Activated CD4-positive, alpha-beta T cell treated with anti-CD3 and anti-CD28 coated beads, Interleukin-2, amount 50 U/mL, for 24 hours (primary cell): ENCODE results near the gene ANKRD17.

ENCODE experiments used
- DNase-seq, 2 donors: peaks; one replicate each; pipeline ENCODE4 v3.0.0-alpha.2; 2020; ENCODE audit warnings: low read depth in 1 of 2, low spot score in 1 of 2

ANKRD17 gene

DNA sequence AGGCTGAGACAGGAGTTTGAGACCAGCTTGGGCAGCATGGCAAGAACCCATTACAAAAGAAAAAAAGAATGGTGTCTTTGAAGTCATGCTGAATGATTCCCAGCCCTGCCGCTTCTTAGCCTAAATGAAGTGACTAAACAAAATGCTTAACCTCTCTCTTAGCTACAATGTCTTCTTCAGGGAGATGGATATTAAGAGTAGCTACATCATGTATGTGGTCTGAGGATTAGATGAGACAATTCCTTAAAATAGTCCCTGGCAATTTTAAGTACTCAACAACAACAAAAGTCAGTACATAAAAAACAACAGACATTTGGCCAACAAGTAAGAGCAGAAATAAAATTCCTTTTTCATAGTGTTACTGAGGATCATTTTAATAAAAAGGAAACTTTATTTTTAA is 124.8 kb downstream of the ANKRD17 start:
- DNase-seq: no peak

- no peak for DNase-seq
These were observed 127.3 kb downstream of the ANKRD17 start for GRCh38 chr4:73131281-73131680.

GRCh38 chr4:73129319-73129718 is 129.3 kb downstream of the ANKRD17 start:
- DNase-seq: no peak

GRCh38 chr4:73127839-73128453 is 130.7 kb downstream of the ANKRD17 start:
- DNase-seq: no peak

DNA sequence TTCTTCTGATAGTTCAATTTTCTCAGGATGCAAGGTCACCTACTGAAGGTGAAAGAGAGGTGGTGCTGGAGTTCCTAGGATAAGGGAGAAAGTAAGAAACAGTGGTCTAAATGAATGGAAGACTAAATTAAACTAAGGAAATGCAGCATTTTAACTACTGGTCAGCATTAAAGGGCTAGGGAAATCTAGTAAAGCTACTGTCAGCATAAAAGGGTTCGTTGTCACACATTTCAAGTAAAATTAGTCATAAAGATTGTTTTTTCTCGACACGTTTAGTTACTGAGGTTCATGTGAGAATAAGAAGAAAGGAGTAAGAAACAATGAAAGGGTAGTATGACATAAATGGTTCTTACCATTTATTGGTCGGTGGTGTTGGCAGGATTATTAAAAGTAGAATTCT is 149.1 kb downstream of the ANKRD17 start:
- DNase-seq: no peak

DNA sequence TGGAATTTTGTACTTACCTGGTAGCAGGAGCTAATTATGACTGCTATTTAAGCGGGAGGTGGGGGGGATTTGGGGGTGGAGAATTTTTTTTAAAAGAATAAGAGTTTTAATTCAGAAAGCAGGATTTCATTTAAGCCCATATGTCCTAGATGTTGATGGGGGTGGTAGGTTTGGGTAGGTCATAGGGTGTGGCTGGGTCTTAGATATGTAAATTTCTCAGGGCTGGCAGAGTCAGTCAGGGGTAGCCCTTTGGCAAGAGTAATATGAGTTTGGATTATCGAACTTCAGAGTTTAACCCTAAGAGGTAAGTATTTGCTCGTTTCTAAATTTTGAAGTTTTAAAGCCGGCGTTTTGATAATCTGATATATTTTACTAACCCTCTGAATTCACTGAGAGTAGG is 153.9 kb downstream of the ANKRD17 start:
- DNase-seq: no peak

- no peak for DNase-seq
These were observed 154.6 kb downstream of the ANKRD17 start for GRCh38 chr4:73103799-73104503.

- no peak for DNase-seq
These were observed 159.5 kb downstream of the ANKRD17 start for GRCh38 chr4:73099143-73099542.

GRCh38 chr4:73098713-73099112 is 159.9 kb downstream of the ANKRD17 start:
- DNase-seq: no peak

GRCh38 chr4:73098016-73098415 is 160.6 kb downstream of the ANKRD17 start:
- no peak for DNase-seq

DNA sequence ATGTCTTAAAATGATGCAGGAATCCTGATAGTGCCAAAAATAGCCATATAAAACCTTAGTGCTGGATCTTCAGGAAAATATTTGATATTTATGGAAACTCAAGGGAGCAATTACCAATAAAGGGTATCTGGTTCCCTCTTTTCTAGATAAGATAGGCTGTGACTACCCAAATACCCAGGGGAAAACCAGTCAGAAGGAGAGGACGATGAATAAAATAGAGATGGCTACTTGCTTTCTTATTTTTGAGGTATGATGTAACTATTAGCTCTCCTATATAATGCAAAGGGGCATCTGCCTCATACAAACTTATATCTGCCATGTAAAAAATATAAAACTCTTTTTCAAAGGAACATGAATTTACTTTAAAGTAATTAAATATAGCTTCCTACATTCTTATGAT is 165.7 kb downstream of the ANKRD17 start:
- DNase-seq: no peak

DNA sequence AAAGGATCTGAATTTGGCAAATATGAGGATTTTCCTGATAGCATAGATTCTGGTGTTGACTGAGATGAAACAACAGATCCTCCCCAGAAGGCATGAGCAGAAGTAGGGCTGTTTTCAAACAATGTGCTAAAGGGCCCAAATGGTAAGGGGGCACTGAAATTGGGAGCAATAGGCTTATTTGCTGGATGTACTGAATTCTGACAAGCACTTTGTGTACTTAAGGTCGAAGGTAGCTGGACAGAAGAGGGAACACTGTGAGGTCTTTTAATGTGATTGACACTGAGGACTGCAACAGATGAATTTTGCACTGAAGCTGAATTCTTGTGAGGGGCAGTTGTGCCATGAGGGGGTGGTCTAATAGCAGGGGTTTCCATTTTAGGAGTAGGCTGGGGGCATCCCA is 167.9 kb downstream of the ANKRD17 start:
- DNase-seq: no peak

DNA sequence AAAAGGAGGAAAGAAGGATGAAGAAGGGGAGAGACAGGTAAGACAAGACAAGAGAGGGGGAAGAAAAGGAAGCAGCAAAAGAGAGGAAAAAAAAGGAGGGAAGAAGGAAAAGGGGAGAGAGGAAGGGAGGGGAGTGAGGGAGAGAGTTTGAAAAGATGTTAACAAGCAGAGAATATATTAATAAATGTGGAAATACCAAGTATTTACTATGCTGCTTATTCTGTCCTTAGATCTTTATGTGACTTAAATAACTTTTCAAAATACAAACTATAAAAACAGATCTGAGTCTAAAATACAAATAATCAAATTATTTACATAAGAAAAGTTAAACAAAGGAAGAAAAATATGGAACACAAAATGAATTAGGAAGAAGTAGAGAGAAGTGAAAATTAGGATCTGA is 170.7 kb downstream of the ANKRD17 start:
- DNase-seq: no peak

DNA sequence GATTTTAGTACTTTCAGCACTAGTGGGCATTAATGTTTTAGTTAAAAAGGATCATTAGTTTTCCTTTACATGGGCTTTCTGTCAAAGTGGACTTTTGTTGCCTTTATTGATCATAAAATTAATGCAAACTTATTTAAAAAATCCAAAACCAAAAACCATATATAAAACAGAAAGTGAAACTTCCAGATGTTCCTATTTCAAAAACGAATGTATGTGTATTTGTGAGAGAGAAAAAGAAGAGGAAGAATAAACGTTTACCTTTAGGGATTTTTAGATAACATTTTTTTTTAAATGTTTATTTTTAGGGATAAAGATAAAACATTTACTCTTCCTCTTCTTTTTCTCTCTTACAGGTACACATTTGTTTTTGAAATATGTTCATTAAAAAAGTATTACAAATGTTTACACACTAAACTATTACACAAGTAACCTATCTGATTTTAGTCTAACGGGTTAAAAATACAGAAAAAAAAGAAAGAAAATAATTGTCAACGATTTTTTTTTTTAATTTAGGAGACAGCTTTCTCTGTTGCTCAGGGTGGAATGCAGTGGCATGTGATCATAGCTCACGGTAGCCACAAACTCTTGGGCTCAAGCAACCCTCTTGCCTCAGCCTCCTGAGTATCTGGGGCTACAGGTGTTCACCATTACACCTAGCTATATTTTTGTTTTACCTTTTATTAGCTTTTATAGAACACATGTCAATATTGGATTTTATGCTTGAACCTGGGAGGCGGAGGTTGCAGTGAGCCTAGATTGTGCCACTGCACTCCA is 172.3 kb downstream of the ANKRD17 start:
- DNase-seq: no peak

DNA sequence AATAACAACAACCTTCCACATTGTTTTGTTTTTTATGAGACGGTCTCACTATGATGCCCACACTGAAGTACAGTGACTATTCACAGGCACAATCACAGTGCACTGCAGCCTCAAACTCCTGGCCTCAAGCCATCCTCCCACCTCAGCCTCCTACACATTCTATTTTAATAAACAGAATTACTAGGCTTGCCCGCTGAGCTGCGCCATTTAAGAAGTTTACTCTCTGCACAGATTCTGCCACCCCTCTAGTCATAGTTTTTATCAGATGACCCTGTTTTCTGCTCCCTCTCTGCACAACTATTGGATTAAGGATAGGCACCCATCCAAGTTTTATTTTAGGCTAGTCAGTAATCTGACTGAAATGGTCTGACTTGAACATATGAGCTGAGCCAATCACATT is 177.8 kb downstream of the ANKRD17 start:
- no peak for DNase-seq

DNA sequence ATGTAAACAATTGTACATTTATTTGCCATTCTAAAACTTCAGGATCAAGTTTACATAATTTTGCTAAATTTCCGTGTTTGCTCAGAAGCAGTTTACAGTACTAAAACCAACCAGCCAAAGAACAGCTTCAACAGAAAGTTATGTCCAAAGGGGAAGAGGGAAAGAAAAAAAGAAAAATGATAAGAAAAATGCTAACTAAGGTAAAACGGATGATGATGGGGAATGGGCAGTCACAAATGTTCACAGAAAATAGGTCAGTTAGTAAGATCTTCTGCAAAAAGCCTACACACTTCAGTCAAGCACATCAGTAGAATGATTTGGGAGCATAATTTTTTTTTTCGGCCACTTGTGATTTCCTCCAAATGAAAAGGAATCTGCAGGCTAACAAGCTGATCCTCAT is 182.8 kb downstream of the ANKRD17 start:
- DNase-seq: no peak

GRCh38 chr4:73070074-73070390 is 188.6 kb downstream of the ANKRD17 start:
- DNase-seq: no peak

DNA sequence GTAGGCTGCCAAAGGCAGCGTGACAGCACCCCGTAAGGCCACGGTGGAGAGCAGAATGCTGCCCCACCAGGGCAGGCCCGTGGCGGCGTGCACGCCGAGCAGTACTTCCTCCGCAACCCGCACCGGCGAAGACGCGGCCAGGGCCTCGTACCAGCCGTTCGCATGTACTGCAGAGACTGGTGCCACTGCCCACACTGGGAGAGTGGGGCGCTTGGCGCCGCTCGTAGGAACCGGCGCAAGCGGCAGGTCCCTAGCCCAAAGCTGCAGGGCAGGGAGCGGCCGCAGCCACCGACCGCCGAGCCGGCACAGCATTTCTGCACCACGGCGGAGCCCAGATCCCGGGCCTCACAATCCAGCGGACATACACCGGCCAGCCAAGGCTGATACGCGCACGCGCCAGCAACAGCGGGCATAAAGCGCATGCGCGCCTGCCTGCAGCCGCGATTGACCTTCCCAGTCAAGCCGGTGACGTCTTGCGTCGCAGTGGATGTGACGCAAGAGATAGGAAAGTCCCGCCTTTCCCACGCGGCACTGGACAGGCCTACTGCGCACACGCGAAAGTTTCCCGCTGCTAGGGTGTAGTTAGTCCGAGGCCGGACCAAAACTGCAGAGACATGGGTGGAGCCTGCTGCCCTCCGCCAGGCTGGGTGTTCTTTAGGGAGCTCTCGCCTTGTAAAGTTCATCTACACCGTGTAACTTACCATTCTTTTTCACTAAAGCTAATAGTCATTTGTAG is 189.1 kb downstream of the ANKRD17 start, which contains the start of gene COX18:
Gene COX18 (minus strand): TSS at position 379 of the 736 bp plus-strand sequence. CDS start 67 bp downstream, at position 312.
- peak; percentile 90 to 95 for DNase-seq

DNA sequence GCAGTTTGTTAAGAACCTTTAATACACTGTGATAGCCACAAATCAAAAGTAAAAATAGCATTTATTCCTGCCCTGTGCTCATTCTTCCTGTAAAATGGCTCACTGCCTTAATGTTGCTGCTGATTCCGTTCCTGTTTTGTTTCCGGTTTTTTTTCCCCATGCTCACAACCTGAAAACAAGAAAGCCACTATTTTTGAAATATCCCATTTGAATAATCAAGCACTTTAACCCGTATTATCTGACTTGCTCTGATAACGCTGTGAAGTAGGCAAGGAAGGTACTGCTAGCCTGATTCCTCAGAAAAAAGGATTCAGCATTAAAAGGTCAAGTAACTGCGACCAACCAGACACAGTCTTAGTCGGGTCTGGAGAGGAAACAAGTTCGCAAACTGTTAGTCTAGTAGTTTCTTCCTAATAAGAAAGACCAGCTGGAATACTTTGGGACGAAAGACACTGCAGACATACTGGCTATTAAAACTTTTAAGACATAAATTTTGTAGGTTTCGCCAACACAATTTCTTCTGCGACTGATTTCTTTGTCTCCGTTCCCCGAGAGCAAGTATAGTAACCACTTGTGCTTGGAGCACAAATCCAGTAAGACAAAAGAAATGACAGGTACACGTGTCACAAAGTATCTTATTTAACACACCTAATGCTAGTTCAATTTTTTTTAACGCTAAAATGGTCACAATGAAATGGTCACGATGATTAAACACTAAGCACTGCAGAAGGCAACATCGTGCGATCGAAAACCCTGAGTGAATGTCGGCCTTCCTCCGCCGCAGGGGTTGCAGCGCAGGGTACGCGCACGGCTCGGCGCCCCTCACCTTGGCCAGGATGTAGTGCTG is 189.9 kb downstream of the ANKRD17 start:
- peak in 1 of 2 donors; percentile 7 for DNase-seq

DNA sequence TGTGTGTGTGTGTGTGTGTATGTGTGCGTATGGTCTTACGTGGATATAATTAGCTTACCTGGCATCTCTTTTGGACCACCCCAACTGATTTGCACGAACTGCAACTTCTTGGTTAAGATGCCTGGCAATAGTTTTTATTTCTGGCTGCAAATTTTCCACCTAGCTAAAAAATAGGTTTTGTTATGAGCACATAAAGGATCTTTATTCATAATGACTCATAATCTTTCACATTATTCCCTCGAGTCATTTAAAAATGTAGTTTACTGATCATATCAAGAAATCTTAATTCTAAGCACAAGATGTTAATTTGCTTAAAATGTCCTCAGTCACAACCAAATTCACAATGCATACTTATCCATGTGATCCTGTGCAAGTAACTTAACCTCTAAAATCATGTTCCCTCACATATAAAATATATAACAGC is 190.6 kb downstream of the ANKRD17 start:
- DNase-seq: peak in 1 of 2 donors; percentile 61

DNA sequence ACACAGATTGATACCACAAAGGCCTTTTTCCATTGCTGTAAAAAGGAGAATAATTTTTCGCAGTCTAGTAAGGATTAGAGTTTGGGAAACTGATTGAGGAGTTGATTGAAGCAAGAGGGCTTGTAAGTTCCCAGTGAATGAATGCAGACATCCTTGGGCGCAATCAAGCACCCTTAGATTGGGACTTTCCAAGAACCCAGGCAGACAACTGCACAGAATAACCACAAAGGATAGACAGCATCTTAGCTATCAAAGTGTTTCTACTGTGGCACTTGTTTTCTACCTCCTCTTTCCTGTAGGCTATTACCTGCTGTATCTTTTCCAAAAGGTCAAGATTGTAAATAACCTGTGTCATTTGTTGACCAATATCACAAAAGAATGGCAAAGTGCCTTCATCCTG is 191.7 kb downstream of the ANKRD17 start:
- peak in 1 of 2 donors; percentile 27 for DNase-seq
